ENCODE results near the gene FAM81B. TPM values are rescaled to one million over a fixed set of nuclear protein-coding genes. Genes with fewer than 3 reads are reported as not detected.

FAM81B gene
- total RNA-seq, 1 donor from 2014 or later = 1.7 TPM

DNA sequence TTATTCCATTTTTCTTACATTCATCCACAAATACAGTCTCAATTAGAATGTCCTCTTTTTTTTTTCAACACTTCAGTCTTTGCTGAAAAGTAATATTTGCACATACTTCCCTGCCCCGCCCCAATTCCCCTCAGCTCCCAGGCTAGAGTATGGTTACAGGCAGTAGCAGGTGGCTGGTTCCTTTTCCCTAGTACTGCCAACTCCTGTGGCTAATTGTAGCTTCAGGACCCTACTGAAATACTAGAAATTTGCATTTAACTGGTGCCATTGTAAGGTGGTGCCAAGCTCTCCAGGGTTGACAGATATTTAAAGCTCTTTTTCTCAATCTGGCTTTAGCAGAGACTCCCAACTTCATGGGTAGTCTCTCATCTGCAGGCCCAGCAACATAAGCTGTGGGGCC lies 80.3 kb downstream of the FAM81B start:
- no peak for DNase-seq (ENCODE audit: low spot score)

DNA sequence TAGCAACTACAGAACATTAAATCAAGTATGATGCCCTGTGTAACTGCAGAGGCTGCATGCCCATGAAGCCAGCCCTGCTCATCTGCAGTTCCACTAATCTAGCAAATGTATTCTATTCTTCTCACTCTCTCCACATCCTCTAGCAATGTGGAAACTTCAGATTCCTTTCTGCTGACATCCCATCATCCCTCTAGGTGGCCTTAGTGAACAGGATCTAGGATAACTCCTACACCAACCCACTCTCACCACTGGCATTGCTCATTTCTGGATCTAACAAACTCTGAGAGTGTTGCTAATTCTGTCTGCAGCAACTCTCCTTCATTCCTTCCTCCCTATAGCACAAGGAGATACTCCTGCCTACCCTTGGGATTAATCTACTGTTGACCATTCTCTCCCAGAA lies 80.8 kb downstream of the FAM81B start:
- DNase-seq (ENCODE audit: low spot score) = no peak

DNA sequence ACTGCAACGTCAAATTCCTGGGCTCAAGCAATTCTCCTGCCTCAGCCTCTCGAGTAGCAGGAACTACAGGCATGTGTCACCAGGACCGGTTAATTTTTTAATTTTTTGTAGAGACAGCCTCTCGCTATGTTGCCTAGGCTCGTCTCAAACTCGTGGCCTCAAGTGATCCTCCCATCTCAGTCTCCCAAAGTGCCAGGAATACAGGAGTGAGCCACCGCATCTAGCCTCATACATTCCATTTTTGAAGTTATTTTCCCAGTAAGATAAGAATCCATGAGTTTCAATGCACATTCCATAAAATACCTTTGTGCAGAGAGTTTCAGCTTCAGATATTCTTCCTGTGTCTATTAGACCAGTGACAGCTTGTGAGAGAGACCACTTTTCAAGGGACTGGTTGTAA lies 93.3 kb downstream of the FAM81B start:
- no peak for DNase-seq (ENCODE audit: low spot score)

DNA sequence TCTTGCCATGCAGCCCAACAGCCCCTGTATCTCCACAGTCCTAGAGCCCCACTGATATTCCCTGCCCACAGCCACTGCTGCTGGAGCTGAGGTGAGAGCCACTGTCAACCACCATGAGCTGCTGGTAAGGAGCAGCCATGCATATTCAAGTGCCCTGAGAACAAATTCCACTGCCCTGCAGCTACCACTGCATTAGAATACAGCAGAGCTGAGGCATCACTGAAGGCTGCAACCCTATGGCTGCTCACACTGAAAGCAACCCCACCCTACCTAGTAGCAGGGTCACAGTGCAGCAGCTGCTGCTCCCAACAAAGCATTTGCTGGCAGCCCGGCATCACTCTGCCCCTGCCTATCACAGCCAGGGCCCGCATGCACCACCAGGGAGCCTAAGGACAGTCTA lies 95.0 kb downstream of the FAM81B start:
- DNase-seq (ENCODE audit: low spot score) = no peak

DNA sequence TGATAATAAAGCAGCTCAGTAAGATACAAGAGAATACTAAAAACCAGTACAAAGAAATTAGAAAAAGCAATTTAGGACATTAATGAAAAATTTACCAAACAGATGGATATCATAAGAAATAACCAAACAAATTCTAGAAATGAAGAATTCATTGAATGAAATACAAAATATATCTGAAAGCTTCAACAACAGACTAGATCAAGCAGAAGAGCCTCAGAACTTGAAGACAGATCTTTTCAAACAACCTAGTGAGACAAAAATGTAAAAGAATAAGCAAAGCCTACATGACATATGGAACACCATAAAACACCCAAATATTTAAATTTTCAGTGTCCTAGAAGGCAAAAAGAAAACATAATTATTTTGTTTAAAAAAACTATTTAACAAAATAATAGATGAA lies 96.7 kb downstream of the FAM81B start:
- DNase-seq (ENCODE audit: low spot score) = no peak

Other genes with a start within 250 kb of the FAM81B start
- gene MCTP1, start 106.3 kb upstream of the FAM81B start, total RNA-seq (ENCODE audit: insufficient read depth, low replicate concordance) = 24.8 TPM
- gene SKIC3, start 163.6 kb downstream of the FAM81B start, total RNA-seq (ENCODE audit: insufficient read depth, low replicate concordance) = 148 TPM
- 13.7 TPM for gene ARSK, start 163.7 kb downstream of the FAM81B start, total RNA-seq (ENCODE audit: insufficient read depth, low replicate concordance)
- gene GPR150, start 228.7 kb downstream of the FAM81B start, total RNA-seq (ENCODE audit: insufficient read depth, low replicate concordance) = not detected